ENCODE results near the gene KRTAP9-7. TPM values are rescaled to one million over a fixed set of nuclear protein-coding genes. Genes with fewer than 3 reads are reported as not detected.

Gene KRTAP9-7
- total and polyA plus RNA-seq, 2 experiments from 2014 or later = not detected

DNA sequence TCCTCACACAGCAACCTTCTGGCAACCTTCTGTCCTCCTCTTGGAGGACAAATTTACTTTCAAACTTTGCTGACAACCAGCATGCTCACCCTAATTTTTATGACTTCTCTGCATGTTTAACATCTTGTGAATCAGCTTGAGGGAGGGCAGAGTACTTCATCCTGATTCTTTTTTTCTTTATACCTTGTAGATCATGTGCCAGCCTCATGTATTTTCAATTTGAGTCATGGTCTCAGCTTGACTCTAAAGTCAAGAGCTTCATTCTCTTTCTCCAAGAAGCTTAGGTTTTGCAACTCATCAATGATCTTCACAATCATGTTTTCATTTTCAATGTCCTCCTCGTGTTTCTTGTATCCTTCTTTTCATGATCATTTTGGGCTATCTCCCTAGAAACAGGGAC lies 3.6 kb upstream of the KRTAP9-7 start:
- H3K36me3 ChIP-seq (ENCODE audit: low read depth) = no peaks in the 10 kb centered on the region
- no peak for DNase-seq
- no peak overlapping the region for H3K27ac ChIP-seq
- no peaks in the 10 kb centered on the region for H3K9me2 ChIP-seq (ENCODE audit: insufficient read depth)
- H3K27me3 ChIP-seq (replicated peaks; ENCODE audit: insufficient read depth) = no peaks in the 10 kb centered on the region
- in situ Hi-C loops (cut with MboI) = no loop called here
- no peak overlapping the region for H2AFZ ChIP-seq
- no peak overlapping the region for H3K4me2 ChIP-seq (ENCODE audit: unreplicated experiment)
- H3K79me2 ChIP-seq (ENCODE audit: insufficient read depth) = no peaks in the 10 kb centered on the region
- no peak overlapping the region for H3K4me3 ChIP-seq
- no peaks in the 10 kb centered on the region for H4K20me1 ChIP-seq (ENCODE audit: insufficient read depth)
- no CpG with 5 or more reads among the region's 1 CpG for WGBS, 2 experiments (ENCODE audit: low coverage in 1 of 2, low lambda C conversion rate in 2 of 2, missing lambda C conversion rate in 2 of 2)
- no peak overlapping the region for H3K9ac ChIP-seq
- no peaks in the 10 kb centered on the region for H3F3A ChIP-seq (ENCODE audit: insufficient read depth)
- H3K4me1 ChIP-seq (ENCODE audit: insufficient read depth) = no peaks in the 10 kb centered on the region
- TF ChIP-seq EZH2 (IDR thresholded peaks at IDR 0.05; ENCODE audit: insufficient read depth, poor library complexity, severe bottlenecking) (no peak), EZH2phosphoT487 (IDR thresholded peaks at IDR 0.05; ENCODE audit: insufficient read depth, low read depth) (no peak)
- no peaks in the 10 kb centered on the region for H3K9me3 ChIP-seq (ENCODE audit: low read depth)

DNA sequence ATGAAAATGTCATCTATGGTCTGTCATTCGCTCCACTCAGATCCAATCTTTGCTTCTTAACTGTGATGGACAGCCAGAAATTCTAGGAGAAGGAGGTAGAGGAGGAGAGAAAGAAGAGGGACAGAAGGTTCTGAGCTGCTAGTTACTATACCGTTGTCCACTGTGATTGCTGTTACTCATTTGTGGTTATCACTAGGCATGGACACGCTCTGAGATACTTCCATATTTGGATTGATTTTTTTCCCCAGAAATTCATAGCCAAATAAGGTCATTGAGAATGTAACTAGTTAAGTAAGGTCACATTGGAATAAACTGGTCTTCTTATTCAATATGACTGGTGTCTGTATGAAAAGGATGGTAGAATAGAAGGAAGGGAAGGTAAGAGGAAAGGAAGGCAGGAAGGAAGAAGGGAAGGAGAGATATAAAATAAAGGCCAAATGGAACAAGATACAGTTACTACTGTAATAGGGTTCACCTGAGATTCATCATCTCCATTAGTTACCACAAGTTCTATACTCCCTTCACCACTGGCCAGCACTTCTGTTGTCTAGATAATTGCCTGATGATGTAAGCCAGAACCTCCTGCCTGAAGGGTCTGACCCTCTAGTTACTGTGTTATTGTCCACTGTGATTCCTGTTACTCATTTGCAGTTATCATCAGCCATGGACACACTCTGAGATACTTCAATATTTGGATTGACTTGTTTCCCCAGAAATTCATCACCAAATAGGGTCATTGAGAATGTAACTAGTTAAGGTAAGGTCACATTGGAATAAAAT lies 2.9 kb downstream of the KRTAP9-7 start:
- Histone ChIP-seq H3K27me3 (replicated peaks; ENCODE audit: insufficient read depth) (no peaks in the 10 kb centered on the region), H3F3A (ENCODE audit: insufficient read depth) (no peaks in the 10 kb centered on the region), H3K36me3 (ENCODE audit: low read depth) (no peaks in the 10 kb centered on the region), H3K9ac (no peak overlapping the region), H3K4me1 (ENCODE audit: insufficient read depth) (peaks cover under 1% of the 10 kb centered on the region; the same call in 1 of the 2 replicates), H3K4me3 (no peak overlapping the region), H3K4me2 (ENCODE audit: unreplicated experiment) (no peak overlapping the region), H2AFZ (no peak overlapping the region), H3K27ac (no peak overlapping the region), H4K20me1 (ENCODE audit: insufficient read depth) (no peaks in the 10 kb centered on the region), H3K79me2 (ENCODE audit: insufficient read depth) (no peaks in the 10 kb centered on the region), H3K9me2 (ENCODE audit: insufficient read depth) (no peaks in the 10 kb centered on the region), H3K9me3 (ENCODE audit: low read depth) (no peaks in the 10 kb centered on the region)
- WGBS, 2 experiments (ENCODE audit: low coverage in 1 of 2, low lambda C conversion rate in 2 of 2, missing lambda C conversion rate in 2 of 2) = 65 to 68% methylated on average over 3 of the region's 3 CpGs
- TF ChIP-seq EZH2 (IDR thresholded peaks at IDR 0.05; ENCODE audit: insufficient read depth, poor library complexity, severe bottlenecking) = no peak
- no peak for TF ChIP-seq EZH2phosphoT487 (IDR thresholded peaks at IDR 0.05; ENCODE audit: insufficient read depth, low read depth)
- DNase-seq = no peak
- in situ Hi-C loops (cut with MboI) = no loop called here

DNA sequence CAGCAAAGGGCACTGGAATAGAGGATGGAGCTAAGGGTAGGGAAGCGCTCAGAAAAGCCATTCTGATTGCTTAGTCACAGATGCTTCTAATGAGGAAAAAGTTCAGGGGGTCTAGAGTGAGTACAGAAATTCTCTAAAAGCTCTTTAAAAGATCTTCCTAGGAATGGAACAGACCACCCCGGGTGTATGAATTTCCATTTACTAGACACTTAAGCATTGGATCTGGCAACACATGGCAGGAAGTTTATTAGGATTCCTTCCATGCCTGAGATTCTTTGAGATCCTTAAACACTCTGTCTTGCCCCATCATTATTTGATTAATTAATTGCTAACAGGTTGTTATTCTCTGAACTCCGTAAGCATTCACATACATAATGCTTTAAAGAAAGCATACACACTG lies 8.5 kb downstream of the KRTAP9-7 start:
- Histone ChIP-seq H3K27me3 (replicated peaks; ENCODE audit: insufficient read depth) (no peaks in the 10 kb centered on the region), H3K27ac (no peak overlapping the region), H3K9me2 (ENCODE audit: insufficient read depth) (no peaks in the 10 kb centered on the region), H3K4me2 (ENCODE audit: unreplicated experiment) (peak overlapping the region; percentile 20), H2AFZ (no peak overlapping the region), H3K36me3 (ENCODE audit: low read depth) (no peaks in the 10 kb centered on the region), H3K9me3 (ENCODE audit: low read depth) (no peaks in the 10 kb centered on the region), H3K4me3 (no peak overlapping the region), H3K79me2 (ENCODE audit: insufficient read depth) (no peaks in the 10 kb centered on the region), H3K9ac (no peak overlapping the region), H3K4me1 (ENCODE audit: insufficient read depth) (peaks cover 18% of the 10 kb centered on the region), H3F3A (ENCODE audit: insufficient read depth) (peaks cover 9% of the 10 kb centered on the region; the same call in 1 of the 2 replicates), H4K20me1 (ENCODE audit: insufficient read depth) (no peaks in the 10 kb centered on the region)
- WGBS, 2 experiments (ENCODE audit: low coverage in 1 of 2, low lambda C conversion rate in 2 of 2, missing lambda C conversion rate in 2 of 2) = 7 to 9% methylated on average over 3 of the region's 3 CpGs
- TF ChIP-seq EZH2 (IDR thresholded peaks at IDR 0.05; ENCODE audit: insufficient read depth, poor library complexity, severe bottlenecking) (no peak), EZH2phosphoT487 (IDR thresholded peaks at IDR 0.05; ENCODE audit: insufficient read depth, low read depth) (no peak)
- DNase-seq = peak; percentile 10
- in situ Hi-C loops (cut with MboI) = no loop called here

DNA sequence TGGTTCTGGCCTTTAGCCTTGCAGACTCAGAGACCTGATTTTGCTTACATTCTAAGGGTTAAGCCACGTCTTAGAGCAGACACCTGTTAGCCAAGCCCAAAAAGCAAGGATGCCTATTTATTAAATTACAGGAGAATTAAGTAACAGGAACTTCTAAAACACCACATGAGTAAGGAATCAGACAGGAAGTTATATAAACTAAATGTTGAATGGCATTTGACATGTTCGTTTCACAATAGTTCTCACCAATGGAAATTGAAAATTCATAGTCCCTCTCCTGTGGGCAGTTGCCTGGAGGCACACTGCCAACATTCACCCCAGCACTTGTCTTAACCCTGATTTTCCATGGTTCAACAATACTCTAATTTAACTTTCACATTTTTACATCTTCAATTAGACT lies 9.0 kb downstream of the KRTAP9-7 start:
- Histone ChIP-seq H3K9me2 (ENCODE audit: insufficient read depth) (no peaks in the 10 kb centered on the region), H3F3A (ENCODE audit: insufficient read depth) (peaks cover 9% of the 10 kb centered on the region; the same call in 1 of the 2 replicates), H3K9me3 (ENCODE audit: low read depth) (no peaks in the 10 kb centered on the region), H3K27me3 (replicated peaks; ENCODE audit: insufficient read depth) (no peaks in the 10 kb centered on the region), H4K20me1 (ENCODE audit: insufficient read depth) (no peaks in the 10 kb centered on the region), H3K4me3 (no peak overlapping the region), H3K27ac (no peak overlapping the region), H3K36me3 (ENCODE audit: low read depth) (no peaks in the 10 kb centered on the region), H3K79me2 (ENCODE audit: insufficient read depth) (no peaks in the 10 kb centered on the region), H2AFZ (no peak overlapping the region), H3K4me2 (ENCODE audit: unreplicated experiment) (no peak overlapping the region), H3K4me1 (ENCODE audit: insufficient read depth) (peaks cover 18% of the 10 kb centered on the region), H3K9ac (no peak overlapping the region)
- WGBS, 2 experiments (ENCODE audit: low coverage in 1 of 2, low lambda C conversion rate in 2 of 2, missing lambda C conversion rate in 2 of 2) = 54 to 58% methylated on average over 2 of the region's 2 CpGs
- in situ Hi-C loops (cut with MboI) = no loop called here
- TF ChIP-seq EZH2 (IDR thresholded peaks at IDR 0.05; ENCODE audit: insufficient read depth, poor library complexity, severe bottlenecking) = no peak
- no peak for TF ChIP-seq EZH2phosphoT487 (IDR thresholded peaks at IDR 0.05; ENCODE audit: insufficient read depth, low read depth)
- DNase-seq = no peak
